A673 (cell line): Measurements from ENCODE around the gene ST7.

Experiments used
- CTCF ChIP-seq: fragments of 300-800, 200-600 bp; sonication (generic); conservative IDR thresholded peaks from 2 replicates; pipeline ENCODE4 v1.5.1; 2017; ENCODE audit warnings: low read depth, mild to moderate bottlenecking, antibody characterized with exemption, low read length, moderate library complexity, mixed read lengths
- EZH2 ChIP-seq: fragments of 200-600 bp; sonication (generic); IDR thresholded peaks from 2 replicates; pipeline ENCODE4 v1.6.1; 2017; ENCODE audit warnings: borderline replicate concordance, low read depth, mild to moderate bottlenecking, mixed read lengths, antibody characterized with exemption, low read length; ENCODE audit not compliant: poor library complexity, severe bottlenecking

GRCh38 chr7:116932566-116932965 is 20.7 kb upstream of the ST7 start:
- TF ChIP-seq CTCF = no peak
- TF ChIP-seq EZH2 = no peak
